CD4-positive, alpha-beta T cell treated with Interleukin-12 subunit alpha and Interleukin-12 subunit beta, for 1 hour (primary cell): ENCODE data around the gene BMERB1.

Experiments
- DNase-seq: peaks from one replicate; pipeline ENCODE4 v3.0.0-alpha.2; 2020

BMERB1 gene

GRCh38 chr16:15506441-15506840 lies 72.1 kb downstream of the BMERB1 start:
- no peak for DNase-seq

GRCh38 chr16:15507301-15507958 lies 73.0 kb downstream of the BMERB1 start:
- no peak for DNase-seq

GRCh38 chr16:15507959-15508627 lies 73.7 kb downstream of the BMERB1 start:
- no peak for DNase-seq

- DNase-seq, result peak; percentile 10
Observed at GRCh38 chr16:15509051-15509592, 74.7 kb downstream of the BMERB1 start.

GRCh38 chr16:15509593-15510535 lies 75.5 kb downstream of the BMERB1 start:
- DNase-seq, result no peak

GRCh38 chr16:15510992-15511391 lies 76.6 kb downstream of the BMERB1 start:
- DNase-seq, result no peak

GRCh38 chr16:15511759-15512487 lies 77.5 kb downstream of the BMERB1 start:
- DNase-seq, result no peak

- no peak for DNase-seq
Observed at GRCh38 chr16:15513156-15513555, 78.8 kb downstream of the BMERB1 start.

- DNase-seq, result no peak
Observed at GRCh38 chr16:15515992-15516391, 81.6 kb downstream of the BMERB1 start.

- no peak for DNase-seq
Observed at GRCh38 chr16:15516609-15517008, 82.2 kb downstream of the BMERB1 start.

GRCh38 chr16:15517743-15518377 lies 83.5 kb downstream of the BMERB1 start:
- DNase-seq, result no peak

- no peak for DNase-seq
Observed at GRCh38 chr16:15518381-15519351, 84.3 kb downstream of the BMERB1 start.

GRCh38 chr16:15519790-15520189 lies 85.4 kb downstream of the BMERB1 start:
- no peak for DNase-seq

GRCh38 chr16:15521390-15521757 lies 87.0 kb downstream of the BMERB1 start:
- no peak for DNase-seq

- no peak for DNase-seq
Observed at GRCh38 chr16:15521758-15522509, 87.5 kb downstream of the BMERB1 start.

GRCh38 chr16:15523092-15523541 lies 88.7 kb downstream of the BMERB1 start:
- DNase-seq, result no peak

- no peak for DNase-seq
Observed at GRCh38 chr16:15523939-15524338, 89.6 kb downstream of the BMERB1 start.

- no peak for DNase-seq
Observed at GRCh38 chr16:15524966-15525365, 90.6 kb downstream of the BMERB1 start.

- no peak for DNase-seq
Observed at GRCh38 chr16:15526097-15526496, 91.7 kb downstream of the BMERB1 start.

- no peak for DNase-seq
Observed at GRCh38 chr16:15526731-15527130, 92.3 kb downstream of the BMERB1 start.
